ENCODE data around the gene CATSPERZ.

Gene CATSPERZ

GRCh38 chr11:64251753-64252002 lies 48.5 kb upstream of the CATSPERZ start:
- peak overlapping the region; percentile 70 to 89 for H3K4me3 ChIP-seq (ENCODE audit: low read length in 2 of 2)
- peaks cover 16 to 35% of the 10 kb centered on the region in 2 donors for H3K4me1 ChIP-seq (ENCODE audit: control insufficient read depth in 2 of 2, insufficient read depth in 1 of 2, low read depth in 1 of 2, low read length in 2 of 2)
- no peak overlapping the region for H2BK5ac ChIP-seq (ENCODE audit: low read length)
- H2BK15ac ChIP-seq (ENCODE audit: low read length), result no peak overlapping the region
- WGBS, 2 donors (ENCODE audit: extremely low coverage in 2 of 2, insufficient read length in 2 of 2, insufficient replicate concordance in 1 of 2), result no CpG with 5 or more reads among the region's 18 CpGs
- H3K36me3 ChIP-seq (replicated peaks in 1 of 2; ENCODE audit: control insufficient read depth in 2 of 2, insufficient read depth in 2 of 2, low read length in 2 of 2), result peaks cover 6 to 27% of the 10 kb centered on the region in 2 donors
- H3K27ac ChIP-seq (replicated peaks; ENCODE audit: low read length), result no peak overlapping the region
- H3K9ac ChIP-seq (ENCODE audit: low read depth, low read length, poor library complexity), result peak overlapping the region; percentile 84
- H3K18ac ChIP-seq (ENCODE audit: low read length), result peak overlapping the region; percentile 88
- H4K8ac ChIP-seq (ENCODE audit: low read depth, low read length), result no peak overlapping the region
- H3K4ac ChIP-seq (ENCODE audit: low read length), result no peak overlapping the region
- peak overlapping the region; percentile 91 for H2AK5ac ChIP-seq (ENCODE audit: low read depth, low read length)
- H3K4me2 ChIP-seq (ENCODE audit: insufficient read depth, low read length, poor library complexity, severe bottlenecking), result peak overlapping the region; percentile 95
- DNase-seq (ENCODE audit: low spot score), result no peak
- H3K79me1 ChIP-seq (ENCODE audit: low read depth, low read length), result no peaks in the 10 kb centered on the region
- H3K14ac ChIP-seq (ENCODE audit: low read length), result no peak overlapping the region
- H2AFZ ChIP-seq (ENCODE audit: low read length), result peak overlapping the region; percentile 97
- no peak overlapping the region for H4K91ac ChIP-seq (ENCODE audit: low read depth, low read length, poor library complexity)
- no peaks in the 10 kb centered on the region for H3K9me3 ChIP-seq (replicated peaks in 1 of 2; ENCODE audit: control insufficient read depth in 2 of 2, insufficient read depth in 1 of 2, low read depth in 1 of 2, low read length in 2 of 2)
- H2BK12ac ChIP-seq (ENCODE audit: low read length), result no peak overlapping the region
- no peak overlapping the region for H2BK120ac ChIP-seq (ENCODE audit: low read depth, low read length)
- no peak overlapping the region for H3K23ac ChIP-seq (ENCODE audit: low read depth, low read length, poor library complexity)
- H3K27me3 ChIP-seq (ENCODE audit: control insufficient read depth in 3 of 3, insufficient read depth in 3 of 3, low read depth in 1 of 3, low read length in 3 of 3), result no peaks in the 10 kb centered on the region

DNA sequence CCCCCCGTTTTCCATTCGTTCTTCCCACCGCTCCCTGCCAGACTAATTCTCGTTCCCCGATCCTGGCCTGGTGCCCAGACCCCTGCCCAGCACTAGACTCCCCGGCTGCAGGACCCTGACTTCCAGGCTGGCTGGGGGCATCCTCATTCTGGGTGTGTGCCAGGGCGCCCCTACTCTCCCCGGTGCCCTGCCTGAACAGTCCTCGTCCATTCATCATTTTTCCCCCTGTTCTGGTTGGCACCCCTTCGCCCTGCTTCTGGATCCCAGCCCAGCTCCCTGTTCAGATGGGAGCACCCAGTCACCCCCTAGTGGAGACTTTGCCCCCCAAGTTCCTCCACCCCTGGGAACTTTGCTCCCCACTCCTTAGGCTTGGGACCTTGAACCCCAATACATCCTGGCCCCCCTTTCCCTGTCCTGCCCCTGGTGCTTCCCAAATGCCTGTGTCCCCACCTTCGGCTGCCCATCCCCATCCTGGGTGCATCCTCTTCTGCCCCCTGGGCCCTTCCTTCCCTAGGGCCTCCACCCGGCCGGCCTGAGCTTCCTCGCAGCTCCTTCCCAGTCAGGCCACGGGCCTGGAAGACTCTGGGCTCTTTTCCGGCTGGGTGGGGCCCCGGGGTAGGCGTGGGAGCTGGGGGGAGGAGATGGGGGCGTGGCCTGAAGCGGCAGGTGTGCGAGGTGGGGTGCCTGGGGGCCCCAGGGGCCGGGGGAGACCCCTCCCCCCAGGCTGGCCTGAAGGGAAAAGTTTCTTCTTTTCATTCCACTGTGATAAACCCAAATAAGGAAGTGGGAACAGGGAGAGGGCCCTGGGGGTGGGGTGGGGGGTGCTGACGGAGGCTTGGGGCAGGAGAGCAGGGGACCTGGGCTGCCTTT lies 47.9 kb upstream of the CATSPERZ start:
- H3K14ac ChIP-seq (ENCODE audit: low read length), result no peak overlapping the region
- peak overlapping the region; percentile 80 for H3K9ac ChIP-seq (ENCODE audit: low read depth, low read length, poor library complexity)
- H3K79me1 ChIP-seq (ENCODE audit: low read depth, low read length), result no peaks in the 10 kb centered on the region
- H2BK120ac ChIP-seq (ENCODE audit: low read depth, low read length), result no peak overlapping the region
- no peaks in the 10 kb centered on the region for H3K9me3 ChIP-seq (replicated peaks in 1 of 2; ENCODE audit: control insufficient read depth in 2 of 2, insufficient read depth in 1 of 2, low read depth in 1 of 2, low read length in 2 of 2)
- peak overlapping the region; percentile 70 to 89 for H3K4me3 ChIP-seq (ENCODE audit: low read length in 2 of 2)
- peak overlapping the region; percentile 47 for H3K4ac ChIP-seq (ENCODE audit: low read length)
- H2AK5ac ChIP-seq (ENCODE audit: low read depth, low read length), result peak overlapping the region; percentile 91
- no peak overlapping the region for H3K27ac ChIP-seq (replicated peaks; ENCODE audit: low read length)
- no peak overlapping the region for H2BK12ac ChIP-seq (ENCODE audit: low read length)
- H3K36me3 ChIP-seq (replicated peaks in 1 of 2; ENCODE audit: control insufficient read depth in 2 of 2, insufficient read depth in 2 of 2, low read length in 2 of 2), result peaks cover 7 to 29% of the 10 kb centered on the region in 2 donors
- H2BK5ac ChIP-seq (ENCODE audit: low read length), result no peak overlapping the region
- H4K91ac ChIP-seq (ENCODE audit: low read depth, low read length, poor library complexity), result no peak overlapping the region
- no peaks in the 10 kb centered on the region for H3K27me3 ChIP-seq (ENCODE audit: control insufficient read depth in 3 of 3, insufficient read depth in 3 of 3, low read depth in 1 of 3, low read length in 3 of 3)
- DNase-seq (ENCODE audit: low spot score), result no peak
- H2AFZ ChIP-seq (ENCODE audit: low read length), result peak overlapping the region; percentile 97
- no CpG with 5 or more reads among the region's 23 CpGs for WGBS, 2 donors (ENCODE audit: extremely low coverage in 2 of 2, insufficient read length in 2 of 2, insufficient replicate concordance in 1 of 2)
- peaks cover 16 to 35% of the 10 kb centered on the region in 2 donors for H3K4me1 ChIP-seq (ENCODE audit: control insufficient read depth in 2 of 2, insufficient read depth in 1 of 2, low read depth in 1 of 2, low read length in 2 of 2)
- H4K8ac ChIP-seq (ENCODE audit: low read depth, low read length), result no peak overlapping the region
- peak overlapping the region; percentile 88 for H3K18ac ChIP-seq (ENCODE audit: low read length)
- H3K23ac ChIP-seq (ENCODE audit: low read depth, low read length, poor library complexity), result peak overlapping the region; percentile 56
- peak overlapping the region; percentile 70 for H2BK15ac ChIP-seq (ENCODE audit: low read length)
- peak overlapping the region; percentile 95 for H3K4me2 ChIP-seq (ENCODE audit: insufficient read depth, low read length, poor library complexity, severe bottlenecking)

DNA sequence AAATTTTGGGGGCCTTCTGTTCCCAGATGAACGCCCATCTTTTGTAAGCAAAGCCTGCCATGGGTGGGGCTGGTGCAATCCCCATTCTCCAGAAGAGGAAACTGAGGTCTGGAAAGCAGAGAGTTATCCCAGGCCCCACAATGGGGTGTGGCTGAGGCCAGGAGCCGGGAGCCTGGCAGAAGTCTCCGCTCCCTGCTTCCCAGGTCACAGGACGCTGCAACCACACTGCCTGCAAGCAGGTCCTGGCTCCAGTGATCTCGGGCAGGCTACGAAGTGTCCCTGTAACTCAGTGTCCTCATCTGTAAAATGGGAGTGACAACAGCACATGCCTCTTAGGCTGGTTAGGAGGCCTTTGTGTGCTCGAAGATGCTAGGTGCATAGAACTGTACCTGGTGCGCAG lies 47.1 kb upstream of the CATSPERZ start:
- no peak overlapping the region for H3K4ac ChIP-seq (ENCODE audit: low read length)
- H3K27ac ChIP-seq (replicated peaks; ENCODE audit: low read length), result no peak overlapping the region
- no peak overlapping the region for H2AFZ ChIP-seq (ENCODE audit: low read length)
- no peak overlapping the region for H3K23ac ChIP-seq (ENCODE audit: low read depth, low read length, poor library complexity)
- peaks cover 14 to 32% of the 10 kb centered on the region in 2 donors for H3K4me1 ChIP-seq (ENCODE audit: control insufficient read depth in 2 of 2, insufficient read depth in 1 of 2, low read depth in 1 of 2, low read length in 2 of 2)
- H3K18ac ChIP-seq (ENCODE audit: low read length), result no peak overlapping the region
- peak overlapping the region in 1 of 2 donors; percentile 70 for H3K4me3 ChIP-seq (ENCODE audit: low read length in 2 of 2)
- H2BK5ac ChIP-seq (ENCODE audit: low read length), result no peak overlapping the region
- H3K14ac ChIP-seq (ENCODE audit: low read length), result no peak overlapping the region
- H3K36me3 ChIP-seq (replicated peaks in 1 of 2; ENCODE audit: control insufficient read depth in 2 of 2, insufficient read depth in 2 of 2, low read length in 2 of 2), result peaks cover 8 to 35% of the 10 kb centered on the region in 2 donors
- H3K9ac ChIP-seq (ENCODE audit: low read depth, low read length, poor library complexity), result peak overlapping the region; percentile 51
- H4K8ac ChIP-seq (ENCODE audit: low read depth, low read length), result no peak overlapping the region
- no peaks in the 10 kb centered on the region for H3K27me3 ChIP-seq (ENCODE audit: control insufficient read depth in 3 of 3, insufficient read depth in 3 of 3, low read depth in 1 of 3, low read length in 3 of 3)
- H3K4me2 ChIP-seq (ENCODE audit: insufficient read depth, low read length, poor library complexity, severe bottlenecking), result no peak overlapping the region
- H3K79me1 ChIP-seq (ENCODE audit: low read depth, low read length), result no peaks in the 10 kb centered on the region
- no peak overlapping the region for H2BK120ac ChIP-seq (ENCODE audit: low read depth, low read length)
- no peaks in the 10 kb centered on the region for H3K9me3 ChIP-seq (replicated peaks in 1 of 2; ENCODE audit: control insufficient read depth in 2 of 2, insufficient read depth in 1 of 2, low read depth in 1 of 2, low read length in 2 of 2)
- H2BK15ac ChIP-seq (ENCODE audit: low read length), result no peak overlapping the region
- WGBS, 2 donors (ENCODE audit: extremely low coverage in 2 of 2, insufficient read length in 2 of 2, insufficient replicate concordance in 1 of 2), result no CpG with 5 or more reads among the region's 8 CpGs
- no peak for DNase-seq (ENCODE audit: low spot score)
- H2AK5ac ChIP-seq (ENCODE audit: low read depth, low read length), result peak overlapping the region; percentile 69
- no peak overlapping the region for H2BK12ac ChIP-seq (ENCODE audit: low read length)
- no peak overlapping the region for H4K91ac ChIP-seq (ENCODE audit: low read depth, low read length, poor library complexity)

GRCh38 chr11:64253481-64253880 lies 46.7 kb upstream of the CATSPERZ start:
- no peaks in the 10 kb centered on the region for H3K27me3 ChIP-seq (ENCODE audit: control insufficient read depth in 3 of 3, insufficient read depth in 3 of 3, low read depth in 1 of 3, low read length in 3 of 3)
- H3K23ac ChIP-seq (ENCODE audit: low read depth, low read length, poor library complexity), result no peak overlapping the region
- H3K9me3 ChIP-seq (replicated peaks in 1 of 2; ENCODE audit: control insufficient read depth in 2 of 2, insufficient read depth in 1 of 2, low read depth in 1 of 2, low read length in 2 of 2), result no peaks in the 10 kb centered on the region
- no peak overlapping the region for H2BK120ac ChIP-seq (ENCODE audit: low read depth, low read length)
- H3K18ac ChIP-seq (ENCODE audit: low read length), result no peak overlapping the region
- H3K9ac ChIP-seq (ENCODE audit: low read depth, low read length, poor library complexity), result no peak overlapping the region
- H3K27ac ChIP-seq (replicated peaks; ENCODE audit: low read length), result no peak overlapping the region
- no peak for DNase-seq (ENCODE audit: low spot score)
- H2BK12ac ChIP-seq (ENCODE audit: low read length), result no peak overlapping the region
- H2AFZ ChIP-seq (ENCODE audit: low read length), result no peak overlapping the region
- H3K36me3 ChIP-seq (replicated peaks in 1 of 2; ENCODE audit: control insufficient read depth in 2 of 2, insufficient read depth in 2 of 2, low read length in 2 of 2), result peaks cover 12 to 39% of the 10 kb centered on the region in 2 donors
- H3K4me1 ChIP-seq (ENCODE audit: control insufficient read depth in 2 of 2, insufficient read depth in 1 of 2, low read depth in 1 of 2, low read length in 2 of 2), result peaks cover 14 to 29% of the 10 kb centered on the region in 2 donors
- H4K8ac ChIP-seq (ENCODE audit: low read depth, low read length), result no peak overlapping the region
- no peak overlapping the region for H3K4me3 ChIP-seq (ENCODE audit: low read length in 2 of 2)
- no peak overlapping the region for H3K4ac ChIP-seq (ENCODE audit: low read length)
- no peaks in the 10 kb centered on the region for H3K79me1 ChIP-seq (ENCODE audit: low read depth, low read length)
- no peak overlapping the region for H2AK5ac ChIP-seq (ENCODE audit: low read depth, low read length)
- no peak overlapping the region for H3K4me2 ChIP-seq (ENCODE audit: insufficient read depth, low read length, poor library complexity, severe bottlenecking)
- WGBS, 2 donors (ENCODE audit: extremely low coverage in 2 of 2, insufficient read length in 2 of 2, insufficient replicate concordance in 1 of 2), result no CpG with 5 or more reads among the region's 5 CpGs
- H4K91ac ChIP-seq (ENCODE audit: low read depth, low read length, poor library complexity), result no peak overlapping the region
- no peak overlapping the region for H3K14ac ChIP-seq (ENCODE audit: low read length)
- H2BK15ac ChIP-seq (ENCODE audit: low read length), result no peak overlapping the region
- H2BK5ac ChIP-seq (ENCODE audit: low read length), result no peak overlapping the region

Measured in neuronal stem cell (in vitro differentiated cells).